GM19397 (cell line): Measurements from ENCODE around the gene FHOD3.
"Not testable (repeated sequence)": the region's sequence is repeated elsewhere in the genome, so short reads cannot be mapped to it uniquely, and the experiment has no call there.

Source experiments
- ATAC-seq: cut with Tn5 transposase; IDR thresholded peaks from one replicate; pipeline ENCODE4 v1.9.1; 2021; ENCODE audit warnings: mild to moderate bottlenecking, moderate library complexity; ENCODE audit not compliant: unreplicated experiment

The FHOD3 gene

GRCh38 chr18:36441426-36442240 lies 144.1 kb downstream of the FHOD3 start:
- ATAC-seq = no peak

GRCh38 chr18:36442717-36443116 lies 145.2 kb downstream of the FHOD3 start:
- no peak for ATAC-seq

DNA sequence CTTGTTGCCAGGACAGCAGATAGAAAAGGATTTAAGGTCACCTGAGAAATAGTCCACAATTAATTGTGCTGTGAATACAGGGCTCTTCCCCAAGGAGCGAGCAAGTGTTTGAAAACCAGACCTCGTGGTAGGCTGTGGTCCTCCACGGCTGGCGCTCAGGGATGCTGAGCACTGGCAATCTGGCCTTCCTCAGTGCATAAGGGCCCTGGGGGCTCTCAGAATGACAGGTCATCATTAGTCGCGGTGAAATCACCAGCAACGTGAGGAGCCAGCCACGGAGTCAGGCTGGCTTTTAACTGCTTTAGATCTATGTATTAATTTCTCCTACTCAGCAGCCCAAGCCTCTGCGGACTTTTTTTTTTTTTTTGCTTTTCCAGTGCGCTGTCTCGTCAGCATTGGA lies 148.5 kb downstream of the FHOD3 start:
- ATAC-seq = no peak

DNA sequence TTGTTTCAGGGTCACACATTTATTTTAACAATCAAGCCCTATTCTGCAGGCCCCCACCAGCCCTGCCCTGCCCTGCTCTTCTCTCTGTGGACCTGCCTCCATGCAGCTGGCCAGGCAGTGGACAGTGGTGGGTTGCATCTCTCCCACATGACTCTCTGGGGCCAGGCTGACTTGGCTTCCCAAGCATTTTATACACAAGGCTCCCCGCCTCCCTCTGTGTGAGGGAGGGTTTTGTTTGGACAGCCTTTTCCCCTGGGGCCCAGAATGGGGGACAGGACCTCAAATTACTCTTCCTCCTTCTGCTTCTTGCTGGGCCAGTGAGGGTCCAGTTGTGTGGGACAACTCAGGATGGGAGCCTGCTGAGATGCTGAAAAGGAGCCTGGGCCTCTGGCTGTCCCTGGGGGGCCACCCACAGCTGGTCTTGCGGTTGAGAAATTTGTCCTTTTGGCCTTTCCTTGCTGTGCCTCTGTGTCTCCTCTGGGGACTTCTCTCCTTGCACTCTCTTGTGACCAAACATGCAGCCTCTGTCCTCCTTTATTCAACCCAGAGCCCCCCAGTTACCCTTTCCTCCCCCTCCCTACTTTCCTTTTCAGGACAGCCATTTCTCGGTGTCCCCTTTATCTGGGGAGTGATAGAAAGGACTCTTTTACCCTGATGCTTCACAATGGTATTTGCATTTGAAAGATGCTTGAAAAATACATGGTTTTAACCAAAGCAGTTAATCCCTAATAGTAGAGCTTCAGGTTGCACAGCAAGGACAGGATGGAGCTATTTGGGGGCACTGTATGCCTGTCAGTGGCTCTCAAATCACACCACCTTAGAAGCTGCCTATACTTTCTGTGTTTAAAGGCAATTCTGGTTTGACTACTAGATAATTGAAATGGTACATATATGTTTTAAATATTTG lies 151.1 kb downstream of the FHOD3 start:
- no peak for ATAC-seq

DNA sequence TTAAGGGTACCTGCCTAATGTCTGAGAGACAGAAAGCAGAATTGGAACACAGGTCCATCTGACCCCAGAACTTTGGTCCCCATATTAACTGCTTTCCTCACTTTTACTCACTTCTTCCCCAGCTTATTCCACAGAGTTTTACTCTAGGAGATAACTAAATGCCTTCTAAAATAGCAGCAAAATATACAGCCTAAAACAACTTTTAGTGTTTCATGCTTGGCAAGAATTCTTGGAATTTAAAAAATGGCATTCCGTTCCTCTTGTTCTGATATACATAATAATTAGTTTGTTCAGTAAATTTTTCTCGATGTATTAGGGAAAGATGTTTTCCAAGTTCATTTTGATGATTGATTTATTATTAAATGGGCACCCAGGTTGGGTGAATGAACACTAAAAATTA lies 151.9 kb downstream of the FHOD3 start:
- no peak for ATAC-seq

GRCh38 chr18:36450264-36450663 lies 152.8 kb downstream of the FHOD3 start:
- no peak for ATAC-seq

DNA sequence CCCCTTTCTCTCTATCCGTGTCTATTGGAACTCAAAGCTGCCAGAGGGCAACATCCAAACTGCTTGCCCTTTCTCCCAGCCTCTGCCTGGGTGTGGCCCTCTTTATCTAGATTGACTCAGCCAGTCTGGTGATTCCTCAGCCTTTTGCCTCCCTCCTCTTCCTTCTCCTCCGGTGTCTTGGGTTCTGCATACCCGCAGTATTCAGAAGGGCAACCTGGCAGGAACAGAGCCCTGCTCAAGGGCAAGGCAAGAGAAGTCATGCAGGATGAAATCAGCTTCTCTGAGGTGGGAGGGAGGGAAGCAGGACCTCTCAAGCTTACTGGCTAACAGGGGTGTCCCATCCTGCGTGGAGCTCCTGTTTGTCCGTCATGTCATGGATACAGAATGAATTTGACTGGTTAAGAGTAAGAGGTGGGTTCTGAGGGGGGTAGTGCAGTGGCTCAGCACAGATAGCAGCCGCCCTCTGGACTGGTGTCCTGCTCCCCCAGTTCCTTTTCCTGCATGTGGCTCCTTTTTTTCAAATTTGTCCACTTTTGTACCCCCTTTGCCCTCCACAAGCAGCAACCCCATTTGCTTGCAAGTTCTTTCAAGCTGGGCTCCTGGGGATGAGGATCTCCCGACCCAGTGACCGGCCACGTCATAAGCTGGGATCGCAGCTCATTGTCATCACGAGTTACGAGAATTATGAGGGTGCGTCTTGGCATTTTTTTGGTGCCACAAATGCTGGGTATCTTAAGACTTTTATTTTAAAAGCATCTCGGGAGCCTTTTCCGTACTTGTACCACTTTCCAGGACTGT lies 154.1 kb downstream of the FHOD3 start:
- ATAC-seq = no peak

DNA sequence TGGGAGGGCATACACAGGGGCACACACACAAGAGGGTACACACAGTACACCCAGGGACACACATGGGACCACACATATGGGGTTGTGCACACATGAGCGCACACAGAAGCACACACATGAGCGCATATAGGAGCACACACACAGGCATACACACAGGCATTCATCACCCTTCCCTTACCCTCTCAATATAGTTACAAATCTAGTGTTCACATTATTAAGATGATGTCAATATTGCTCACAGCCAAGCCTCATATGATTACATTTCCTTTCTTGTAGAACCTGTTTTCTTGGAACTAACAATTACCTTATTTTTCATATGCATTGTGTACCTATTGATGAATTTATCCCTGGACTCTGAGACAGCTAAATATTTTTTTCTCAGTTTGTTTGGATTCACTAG lies 156.7 kb downstream of the FHOD3 start:
- ATAC-seq = no peak

DNA sequence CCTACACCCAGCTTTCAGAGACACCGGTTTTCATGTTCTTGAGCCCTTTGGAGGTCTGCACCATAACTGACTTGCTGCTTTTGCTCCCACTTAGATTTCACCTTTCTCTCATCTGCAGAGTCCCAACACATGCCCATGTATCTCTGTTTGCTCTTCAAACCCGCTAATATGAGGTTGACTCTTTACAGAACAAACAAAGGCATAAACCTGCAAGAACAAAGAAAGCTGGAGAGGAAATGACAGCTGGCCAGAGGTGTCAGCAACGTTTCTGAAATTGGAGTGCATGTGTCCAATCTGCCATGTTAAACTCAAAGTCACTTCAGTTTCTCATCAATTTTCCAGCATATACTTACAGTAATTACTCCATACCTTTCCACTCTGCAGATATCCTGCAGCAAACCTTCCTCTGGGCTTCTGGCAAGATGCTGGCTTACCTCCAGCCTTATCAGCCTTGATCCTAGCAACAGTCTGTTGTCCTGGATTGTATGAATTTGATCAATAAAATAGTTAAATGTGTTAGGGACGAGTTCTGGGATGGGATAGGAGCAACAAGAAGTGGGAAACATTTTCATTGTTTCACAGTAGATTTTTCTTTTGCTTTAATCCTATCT lies 157.4 kb downstream of the FHOD3 start:
- no peak for ATAC-seq

GRCh38 chr18:36455931-36456330 lies 158.4 kb downstream of the FHOD3 start:
- no peak for ATAC-seq

- no peak for ATAC-seq
These were observed 159.1 kb downstream of the FHOD3 start for GRCh38 chr18:36456622-36457021.

- no peak for ATAC-seq
These were observed 160.2 kb downstream of the FHOD3 start for GRCh38 chr18:36457683-36458082.

DNA sequence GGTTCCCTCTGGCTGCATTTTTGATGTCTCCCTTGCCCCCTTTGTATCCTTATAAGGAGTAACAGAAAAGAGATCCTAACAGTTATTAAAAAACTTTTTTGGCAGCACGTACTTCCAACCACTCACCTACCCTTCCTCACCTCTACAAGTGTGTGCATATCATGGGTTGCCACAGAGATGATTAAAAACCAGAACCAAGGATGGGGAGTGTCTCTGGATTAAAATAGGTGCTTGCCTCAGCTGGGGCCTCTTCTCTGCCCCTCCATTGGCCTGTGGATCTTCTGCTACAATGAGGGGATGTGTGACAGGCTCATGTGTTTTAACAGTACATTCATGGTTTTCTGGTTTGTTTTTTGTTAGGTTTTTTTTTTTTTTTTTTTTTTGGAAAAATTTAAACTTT lies 160.8 kb downstream of the FHOD3 start:
- ATAC-seq = no peak

- ATAC-seq = no peak
These were observed 161.7 kb downstream of the FHOD3 start for GRCh38 chr18:36459203-36459602.

GRCh38 chr18:36459786-36460185 lies 162.3 kb downstream of the FHOD3 start:
- ATAC-seq = no peak

DNA sequence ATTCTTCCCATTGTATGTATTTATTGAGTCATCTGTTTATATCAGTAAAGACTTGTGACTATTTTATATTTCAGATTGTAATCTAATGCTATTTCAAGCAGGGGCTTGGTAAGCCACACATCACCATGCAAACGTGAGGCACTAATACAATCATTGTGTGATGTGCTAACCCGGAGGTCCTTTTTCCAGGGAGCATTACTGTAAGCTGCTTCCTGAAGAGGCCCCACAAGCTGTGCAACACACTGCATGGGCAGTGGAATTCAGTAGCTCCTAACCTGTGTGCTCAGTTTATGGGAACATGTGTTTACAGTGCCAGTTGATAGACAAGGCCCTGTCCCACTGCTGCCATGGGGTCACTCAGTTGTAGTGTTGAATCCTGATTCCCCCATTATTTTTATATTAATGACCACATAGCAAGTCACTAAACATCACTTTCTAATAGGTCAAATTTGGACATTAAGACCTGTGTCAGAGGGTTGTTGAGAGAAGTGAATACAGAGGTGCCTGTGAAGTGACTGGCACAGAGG lies 162.9 kb downstream of the FHOD3 start:
- no peak for ATAC-seq

DNA sequence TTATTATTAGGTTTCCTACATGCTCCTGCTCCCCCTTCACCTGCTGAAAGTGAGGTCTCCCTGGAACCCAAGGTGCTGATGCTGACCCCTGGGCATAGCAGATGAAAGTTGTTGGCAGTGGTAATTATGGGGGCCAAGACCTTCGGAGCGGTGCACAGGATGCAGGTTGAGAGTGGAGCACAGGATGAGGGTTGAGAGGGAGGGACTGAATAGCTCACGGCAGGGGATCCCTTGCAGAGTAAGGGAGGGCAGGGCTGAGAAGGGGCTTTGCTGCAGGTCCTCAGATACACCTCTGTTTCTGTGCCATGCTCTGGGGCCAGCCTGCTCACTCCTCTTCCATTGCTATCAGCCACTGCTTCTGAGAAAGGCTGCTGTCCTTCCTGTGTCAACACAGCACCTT lies 163.3 kb downstream of the FHOD3 start:
- ATAC-seq = no peak

GRCh38 chr18:36461551-36461987 lies 164.1 kb downstream of the FHOD3 start:
- ATAC-seq = no peak

DNA sequence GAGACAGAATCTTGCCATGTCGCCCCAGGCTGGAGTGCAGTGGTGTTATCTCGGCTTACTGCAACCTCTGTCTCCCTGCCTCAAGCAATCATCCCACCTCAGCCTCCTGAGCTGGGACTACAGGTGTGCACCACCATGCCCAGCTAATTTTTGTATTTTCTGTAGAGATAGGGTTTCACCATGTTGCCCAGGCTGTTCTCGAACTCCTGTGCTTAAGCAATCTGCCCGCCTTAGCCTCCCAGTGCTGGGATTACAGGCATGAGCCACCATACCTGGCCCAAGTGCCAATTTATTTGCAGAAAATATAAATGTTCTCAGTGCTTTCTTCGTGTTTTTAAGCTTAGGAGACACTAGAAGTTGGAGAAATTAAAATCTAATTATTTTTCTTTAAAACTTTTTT lies 166.0 kb downstream of the FHOD3 start:
- not testable (repeated sequence) for ATAC-seq

DNA sequence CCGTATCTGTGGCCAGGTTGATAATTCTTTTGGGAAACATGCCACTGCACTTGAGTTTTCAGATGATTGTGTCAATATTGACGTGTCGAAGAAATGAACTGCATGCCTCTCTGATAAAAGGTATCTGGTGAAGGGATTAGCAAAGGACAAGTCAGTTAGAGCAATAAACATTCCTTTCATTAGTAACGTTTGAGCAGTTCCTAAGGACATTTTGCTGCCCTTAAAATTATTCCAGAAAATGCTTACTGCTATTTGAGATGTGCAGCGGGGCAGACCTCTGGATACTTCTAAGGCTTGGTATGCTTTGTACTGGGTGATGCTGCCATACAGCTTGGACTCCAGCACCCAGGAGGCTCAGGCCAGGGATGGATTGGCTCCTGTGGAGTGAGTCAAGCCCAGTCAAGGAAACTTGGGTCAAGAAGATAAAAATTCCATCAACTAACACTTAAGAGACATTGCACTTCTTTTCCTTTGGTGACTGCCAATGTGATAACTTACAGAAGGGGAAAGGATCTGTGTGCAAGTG lies 166.7 kb downstream of the FHOD3 start:
- ATAC-seq = no peak
